HL-60 (cell line): ENCODE data around the gene SOS2.

Source experiments
- DNase-seq, 2 experiments: peaks; one replicate each; pipeline ENCODE4 v3.0.0-alpha.2; 2010 to 2020; ENCODE audit warnings: low read depth in 1 of 2, low spot score in 1 of 2
- H3K27ac ChIP-seq: fragments of 250-450 bp; sonication (Bioruptor Pico); replicated peaks from 2 replicates; pipeline ENCODE4 v1.5.1; 2020; ENCODE audit warnings: mild to moderate bottlenecking, moderate library complexity
- H3K27me3 ChIP-seq: fragments of 250-450 bp; sonication (Bioruptor Pico); 2 replicates; pipeline ENCODE4 v1.5.1; 2021; ENCODE audit warnings: mild to moderate bottlenecking, moderate library complexity; ENCODE audit not compliant: insufficient read depth, poor library complexity, severe bottlenecking
- H3K4me3 ChIP-seq: replicated peaks from 2 replicates; pipeline ENCODE4 v1.5.1; 2011; ENCODE audit warnings: mild to moderate bottlenecking, control low read depth, low read length; ENCODE audit not compliant: insufficient read depth
- GABPA ChIP-seq: IDR thresholded peaks from 2 replicates; pipeline ENCODE4 v1.6.1; 2012; ENCODE audit warnings: low read depth
- POLR2AphosphoS5 ChIP-seq: IDR thresholded peaks from 2 replicates; pipeline ENCODE4 v1.6.1; 2012; ENCODE audit warnings: low read depth
- SPI1 ChIP-seq: IDR thresholded peaks from 2 replicates; pipeline ENCODE4 v1.6.1; 2012; ENCODE audit warnings: low read depth, mild to moderate bottlenecking, borderline replicate concordance
- TF ChIP-seq, protein P1 (sequence below): IDR thresholded peaks from 2 replicates; pipeline ENCODE4 v1.6.1; 2012; ENCODE audit warnings: low read depth; ENCODE audit not compliant: insufficient replicate concordance
- TF ChIP-seq, protein P2 (sequence below): IDR thresholded peaks from one replicate; pipeline ENCODE4 v1.5.1; 2011; ENCODE audit warnings: low read length, control low read depth, inconsistent platforms; ENCODE audit not compliant: insufficient read depth

Gene SOS2

DNA sequence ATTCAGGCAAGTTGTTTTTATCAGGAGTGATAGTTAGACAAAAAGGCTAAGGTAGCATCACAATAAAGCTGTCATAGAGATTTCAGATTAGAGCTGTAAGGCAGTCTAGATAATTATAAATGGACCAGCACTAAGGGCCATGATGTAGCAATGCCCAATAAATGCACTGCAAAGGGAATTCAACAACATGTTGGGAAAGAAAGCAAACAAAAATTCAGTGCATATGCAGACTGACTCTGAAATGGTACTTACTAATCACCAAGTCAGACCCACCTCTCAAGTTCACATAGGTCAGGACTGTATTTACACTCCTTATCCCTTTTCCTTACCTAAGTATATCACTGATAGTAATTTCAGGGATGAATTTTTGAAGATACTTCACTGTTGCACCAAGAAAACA, 33.7 kb upstream of the SOS2 start:
- Histone ChIP-seq H3K27ac (no peak overlapping the region), H3K27me3 (no peaks in the 10 kb centered on the region), H3K4me3 (no peak overlapping the region)
- TF ChIP-seq POLR2AphosphoS5, result no peak
- TF ChIP-seq SPI1, result no peak
- no peak for DNase-seq

DNA sequence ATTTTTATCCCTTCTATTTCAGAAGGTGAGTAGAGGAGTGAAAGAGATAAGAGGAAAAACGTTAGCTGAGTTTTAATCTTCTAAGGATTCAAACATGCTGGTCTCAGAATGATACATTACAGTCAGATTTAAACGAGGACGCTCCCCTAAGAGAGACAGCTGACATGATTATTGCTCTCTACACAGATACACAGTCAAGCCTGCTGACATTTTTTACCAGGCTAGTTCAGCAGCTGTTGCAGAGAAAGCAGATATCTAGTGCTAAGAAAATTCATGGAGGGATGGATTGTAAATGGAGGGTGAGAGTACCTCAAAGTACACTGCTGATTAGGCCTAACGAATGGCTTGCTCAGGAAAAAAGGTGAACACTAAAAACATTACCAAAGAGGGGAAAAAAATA, 31.9 kb upstream of the SOS2 start:
- H3K27me3 ChIP-seq, result no peaks in the 10 kb centered on the region
- TF ChIP-seq SPI1 (no peak), GABPA (no peak), POLR2AphosphoS5 (no peak)
- TF ChIP-seq, protein P1, sequence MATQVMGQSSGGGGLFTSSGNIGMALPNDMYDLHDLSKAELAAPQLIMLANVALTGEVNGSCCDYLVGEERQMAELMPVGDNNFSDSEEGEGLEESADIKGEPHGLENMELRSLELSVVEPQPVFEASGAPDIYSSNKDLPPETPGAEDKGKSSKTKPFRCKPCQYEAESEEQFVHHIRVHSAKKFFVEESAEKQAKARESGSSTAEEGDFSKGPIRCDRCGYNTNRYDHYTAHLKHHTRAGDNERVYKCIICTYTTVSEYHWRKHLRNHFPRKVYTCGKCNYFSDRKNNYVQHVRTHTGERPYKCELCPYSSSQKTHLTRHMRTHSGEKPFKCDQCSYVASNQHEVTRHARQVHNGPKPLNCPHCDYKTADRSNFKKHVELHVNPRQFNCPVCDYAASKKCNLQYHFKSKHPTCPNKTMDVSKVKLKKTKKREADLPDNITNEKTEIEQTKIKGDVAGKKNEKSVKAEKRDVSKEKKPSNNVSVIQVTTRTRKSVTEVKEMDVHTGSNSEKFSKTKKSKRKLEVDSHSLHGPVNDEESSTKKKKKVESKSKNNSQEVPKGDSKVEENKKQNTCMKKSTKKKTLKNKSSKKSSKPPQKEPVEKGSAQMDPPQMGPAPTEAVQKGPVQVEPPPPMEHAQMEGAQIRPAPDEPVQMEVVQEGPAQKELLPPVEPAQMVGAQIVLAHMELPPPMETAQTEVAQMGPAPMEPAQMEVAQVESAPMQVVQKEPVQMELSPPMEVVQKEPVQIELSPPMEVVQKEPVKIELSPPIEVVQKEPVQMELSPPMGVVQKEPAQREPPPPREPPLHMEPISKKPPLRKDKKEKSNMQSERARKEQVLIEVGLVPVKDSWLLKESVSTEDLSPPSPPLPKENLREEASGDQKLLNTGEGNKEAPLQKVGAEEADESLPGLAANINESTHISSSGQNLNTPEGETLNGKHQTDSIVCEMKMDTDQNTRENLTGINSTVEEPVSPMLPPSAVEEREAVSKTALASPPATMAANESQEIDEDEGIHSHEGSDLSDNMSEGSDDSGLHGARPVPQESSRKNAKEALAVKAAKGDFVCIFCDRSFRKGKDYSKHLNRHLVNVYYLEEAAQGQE, result no peak
- TF ChIP-seq, protein P2, sequence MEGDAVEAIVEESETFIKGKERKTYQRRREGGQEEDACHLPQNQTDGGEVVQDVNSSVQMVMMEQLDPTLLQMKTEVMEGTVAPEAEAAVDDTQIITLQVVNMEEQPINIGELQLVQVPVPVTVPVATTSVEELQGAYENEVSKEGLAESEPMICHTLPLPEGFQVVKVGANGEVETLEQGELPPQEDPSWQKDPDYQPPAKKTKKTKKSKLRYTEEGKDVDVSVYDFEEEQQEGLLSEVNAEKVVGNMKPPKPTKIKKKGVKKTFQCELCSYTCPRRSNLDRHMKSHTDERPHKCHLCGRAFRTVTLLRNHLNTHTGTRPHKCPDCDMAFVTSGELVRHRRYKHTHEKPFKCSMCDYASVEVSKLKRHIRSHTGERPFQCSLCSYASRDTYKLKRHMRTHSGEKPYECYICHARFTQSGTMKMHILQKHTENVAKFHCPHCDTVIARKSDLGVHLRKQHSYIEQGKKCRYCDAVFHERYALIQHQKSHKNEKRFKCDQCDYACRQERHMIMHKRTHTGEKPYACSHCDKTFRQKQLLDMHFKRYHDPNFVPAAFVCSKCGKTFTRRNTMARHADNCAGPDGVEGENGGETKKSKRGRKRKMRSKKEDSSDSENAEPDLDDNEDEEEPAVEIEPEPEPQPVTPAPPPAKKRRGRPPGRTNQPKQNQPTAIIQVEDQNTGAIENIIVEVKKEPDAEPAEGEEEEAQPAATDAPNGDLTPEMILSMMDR, result no peak
- DNase-seq, result no peak
- H3K4me3 ChIP-seq, result no peak overlapping the region
- no peak overlapping the region for H3K27ac ChIP-seq

DNA sequence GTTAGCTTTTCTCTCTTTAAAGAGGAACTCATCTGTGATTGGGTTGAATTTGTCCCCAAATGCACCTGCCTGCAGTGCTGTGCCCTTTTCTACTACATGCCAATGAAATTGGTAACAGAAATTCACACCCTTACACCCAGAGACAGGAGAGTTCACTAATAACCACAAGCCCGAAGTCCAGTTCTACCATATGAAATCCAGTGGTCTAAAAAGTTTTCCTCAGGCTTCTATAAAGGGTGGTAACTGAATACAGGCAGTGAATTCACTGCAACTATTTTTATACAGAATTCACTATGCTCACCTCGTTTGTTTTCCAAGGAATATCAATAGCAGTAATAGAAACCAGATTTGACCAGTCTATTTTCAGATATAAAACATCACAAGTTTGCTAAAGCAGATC, 31.5 kb upstream of the SOS2 start:
- Histone ChIP-seq H3K27me3 (no peaks in the 10 kb centered on the region), H3K27ac (no peak overlapping the region), H3K4me3 (no peak overlapping the region)
- DNase-seq, result no peak
- TF ChIP-seq, protein P2, result no peak
- TF ChIP-seq, protein P1, result no peak
- TF ChIP-seq GABPA (no peak), SPI1 (no peak), POLR2AphosphoS5 (no peak)

DNA sequence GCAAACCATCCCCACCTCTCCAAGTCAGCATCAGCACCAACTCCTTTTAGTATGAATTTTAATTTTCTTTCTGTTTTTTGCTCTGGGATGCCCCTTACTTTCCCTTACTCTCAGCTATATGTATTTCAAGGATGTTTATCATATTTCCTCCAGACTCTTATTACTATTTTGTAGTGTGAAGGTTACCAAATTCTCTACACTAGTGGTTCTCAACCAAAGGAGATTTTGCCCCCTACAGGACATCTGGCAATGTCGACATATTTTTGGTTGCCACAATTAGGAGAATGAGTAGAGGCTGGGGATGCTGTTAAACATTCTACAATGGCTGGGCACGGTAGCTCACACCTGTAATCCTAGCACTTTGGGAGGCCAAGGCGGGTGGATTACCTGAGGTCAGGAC, 29.1 kb upstream of the SOS2 start:
- Histone ChIP-seq H3K4me3 (no peak overlapping the region), H3K27me3 (no peaks in the 10 kb centered on the region), H3K27ac (no peak overlapping the region)
- peak in 1 of 2 experiments; percentile 29 for DNase-seq
- no peak for TF ChIP-seq SPI1
- TF ChIP-seq, protein P1, result no peak
- TF ChIP-seq GABPA, result no peak
- TF ChIP-seq POLR2AphosphoS5, result no peak
- TF ChIP-seq, protein P2, result peak; percentile 9
